Measurements from ENCODE around the gene GPD1L. TPM values are rescaled to one million over a fixed set of nuclear protein-coding genes. Genes with fewer than 3 reads are reported as not detected.
"Not testable (repeated sequence)": the region's sequence is repeated elsewhere in the genome, so short reads cannot be mapped to it uniquely, and the experiment has no call there.

The GPD1L gene
- total RNA-seq, 4 donors from 2014 or later = 54.8 to 114 (median 107) TPM

- DNase-seq (ENCODE audit: low spot score) (no peak), ATAC-seq (ENCODE audit: low FRiP score) (no peak)
- TF ChIP-seq CTCF (IDR thresholded peaks at IDR 0.05) = no peak
Observed at GRCh38 chr3:32104492-32104891, 1.9 kb upstream of the GPD1L start.

GRCh38 chr3:32105291-32106131, 909 bp upstream of the GPD1L start:
- TF ChIP-seq CTCF (IDR thresholded peaks at IDR 0.05) = no peak
- ATAC-seq (ENCODE audit: low FRiP score) (no peak), DNase-seq (ENCODE audit: low spot score) (no peak)

- TF ChIP-seq CTCF (IDR thresholded peaks at IDR 0.05) = no peak
- DNase-seq (ENCODE audit: low spot score) = no peak
- ATAC-seq (ENCODE audit: low FRiP score) = peak; percentile 20
Observed at GRCh38 chr3:32106929-32107362, 526 bp downstream of the GPD1L start.

- not testable (repeated sequence) for DNase-seq (ENCODE audit: low spot score); ATAC-seq (ENCODE audit: low FRiP score)
Observed at GRCh38 chr3:32108224-32108623, 1.8 kb downstream of the GPD1L start.

GRCh38 chr3:32109256-32109655, 2.8 kb downstream of the GPD1L start:
- TF ChIP-seq CTCF (IDR thresholded peaks at IDR 0.05) = no peak
- peak; percentile 32 for DNase-seq (ENCODE audit: low spot score)
- ATAC-seq (ENCODE audit: low FRiP score) = no peak

- no peak for TF ChIP-seq CTCF (IDR thresholded peaks at IDR 0.05)
- DNase-seq (ENCODE audit: low spot score) (no peak), ATAC-seq (ENCODE audit: low FRiP score) (no peak)
Observed at GRCh38 chr3:32110233-32110760, 3.9 kb downstream of the GPD1L start.

- DNase-seq (ENCODE audit: low spot score) (no peak), ATAC-seq (ENCODE audit: low FRiP score) (no peak)
- TF ChIP-seq CTCF (IDR thresholded peaks at IDR 0.05) = no peak
Observed at GRCh38 chr3:32111560-32111959, 5.1 kb downstream of the GPD1L start.

Data from omental fat pad (tissue), 4 donors.